WTC11 (cell line): ENCODE measurements around the gene ATF3.
A peak's percentile ranks its signal among the peaks of the same experiment; 100 is the strongest.

ENCODE experiments used
- ATF3 ChIP-seq: sonication (generic); formaldehyde crosslinking; conservative IDR thresholded peaks from 2 replicates; pipeline ENCODE4 v1.8.1; 2022; ENCODE audit warnings: mild to moderate bottlenecking, missing genetic modification reagents
- CREB1 ChIP-seq: sonication (generic); formaldehyde crosslinking; IDR thresholded peaks from 2 replicates; pipeline ENCODE4 v1.8.0; 2023; ENCODE audit warnings: mild to moderate bottlenecking, missing genetic modification reagents
- CTCF ChIP-seq: fragments of 200-600 bp; IDR thresholded peaks from 2 replicates; pipeline ENCODE4 v1.8.0; 2022; ENCODE audit warnings: antibody characterized with exemption
- ELF4 ChIP-seq: sonication (generic); formaldehyde crosslinking; IDR thresholded peaks from 2 replicates; pipeline ENCODE4 v1.8.1; 2022; ENCODE audit warnings: low read depth, mild to moderate bottlenecking, moderate library complexity, missing genetic modification reagents
- GABPB1 ChIP-seq: sonication (generic); formaldehyde crosslinking; IDR thresholded peaks from 2 replicates; pipeline ENCODE4 v1.8.1; 2023; ENCODE audit warnings: mild to moderate bottlenecking, missing genetic modification reagents
- MAX ChIP-seq: sonication (generic); formaldehyde crosslinking; IDR thresholded peaks from 2 replicates; pipeline ENCODE4 v1.8.0; 2022; ENCODE audit warnings: mild to moderate bottlenecking, missing genetic modification reagents
- MYBL2 ChIP-seq: sonication (generic); formaldehyde crosslinking; IDR thresholded peaks from 2 replicates; pipeline ENCODE4 v1.8.1; 2023; ENCODE audit warnings: mild to moderate bottlenecking, moderate library complexity, missing genetic modification reagents
- NFATC4 ChIP-seq: fragments of 250-450 bp; sonication (Bioruptor Pico); IDR thresholded peaks from 2 replicates; pipeline ENCODE4 v1.9.0; 2021; ENCODE audit warnings: mild to moderate bottlenecking
- ZNF281 ChIP-seq: sonication (generic); formaldehyde crosslinking; IDR thresholded peaks from 2 replicates; pipeline ENCODE4 v1.8.0; 2023; ENCODE audit warnings: mild to moderate bottlenecking, missing genetic modification reagents
- ZNF512 ChIP-seq: sonication (generic); formaldehyde crosslinking; IDR thresholded peaks from 2 replicates; pipeline ENCODE4 v1.8.1; 2022; ENCODE audit warnings: missing genetic modification reagents, borderline replicate concordance

- TF ChIP-seq MAX (no peak), CTCF (peak; percentile 79), MYBL2 (CRISPR knock-in tag) (no peak), NFATC4 (CRISPR knock-in tag) (no peak), ATF3 (CRISPR knock-in tag) (no peak), ZNF512 (no peak), ZNF281 (CRISPR knock-in tag) (peak; percentile 44; the same call in 1 of the 2 replicates), ELF4 (CRISPR knock-in tag) (no peak), GABPB1 (no peak), CREB1 (0 out of 2 replicates have a peak, but pooled peaks have one; percentile 23)
Observed at GRCh38 chr1:212608959-212609700, 569 bp downstream of the ATF3 start.
